ENCODE measurements around the gene LHX3.

LHX3 gene

GRCh38 chr9:136204838-136205706, at the start of gene LHX3:
TSS of gene LHX3 (minus strand) at chr9:136205128. CDS start at chr9:136205012, 116 bp downstream.
- in situ Hi-C loops (cut with HindIII; ENCODE audit: low sequenced_read_pairs): loop anchor here (5.0 kb wide), 1 partner anchor 48 kb away; no protein-coding TSS in a partner anchor
- no peak for TF ChIP-seq CTCF (IDR thresholded peaks at IDR 0.05; ENCODE audit: low read depth, low read length, missing control alignments)
- H3K4me3 ChIP-seq (ENCODE audit: low read depth, low read length): no peak within 1 kb of the TSS
- no peak for DNase-seq (ENCODE audit: low read depth)

- in situ Hi-C loops (cut with HindIII; ENCODE audit: low sequenced_read_pairs): no loop called here
- DNase-seq (ENCODE audit: low read depth): no peak
- no peak for TF ChIP-seq CTCF (IDR thresholded peaks at IDR 0.05; ENCODE audit: low read depth, low read length, missing control alignments)
- H3K4me3 ChIP-seq (ENCODE audit: low read depth, low read length): no peak overlapping the region
Measured at GRCh38 chr9:136253246-136254130, 48.6 kb upstream of the LHX3 start.

GRCh38 chr9:136252846-136253245, 47.9 kb upstream of the LHX3 start:
- H3K4me3 ChIP-seq (ENCODE audit: low read depth, low read length): no peak overlapping the region
- in situ Hi-C loops (cut with HindIII; ENCODE audit: low sequenced_read_pairs): no loop called here
- DNase-seq (ENCODE audit: low read depth): no peak
- TF ChIP-seq CTCF (IDR thresholded peaks at IDR 0.05; ENCODE audit: low read depth, low read length, missing control alignments): no peak

- H3K4me3 ChIP-seq (ENCODE audit: low read depth, low read length): no peak overlapping the region
- TF ChIP-seq CTCF (IDR thresholded peaks at IDR 0.05; ENCODE audit: low read depth, low read length, missing control alignments): no peak
- in situ Hi-C loops (cut with HindIII; ENCODE audit: low sequenced_read_pairs): no loop called here
Measured at GRCh38 chr9:136252281-136252680, 47.4 kb upstream of the LHX3 start.

GRCh38 chr9:136251264-136252115, 46.6 kb upstream of the LHX3 start:
- in situ Hi-C loops (cut with HindIII; ENCODE audit: low sequenced_read_pairs): no loop called here
- H3K4me3 ChIP-seq (ENCODE audit: low read depth, low read length): no peak overlapping the region
- TF ChIP-seq CTCF (IDR thresholded peaks at IDR 0.05; ENCODE audit: low read depth, low read length, missing control alignments): no peak
- DNase-seq (ENCODE audit: low read depth): no peak

More at GRCh38 chr9:136252281-136252680, 47.4 kb upstream of the LHX3 start:
- no peak for DNase-seq (ENCODE audit: low read depth)

- no peak for TF ChIP-seq CTCF (IDR thresholded peaks at IDR 0.05; ENCODE audit: low read depth, low read length, missing control alignments)
- in situ Hi-C loops (cut with HindIII; ENCODE audit: low sequenced_read_pairs): no loop called here
- no peak overlapping the region for H3K4me3 ChIP-seq (ENCODE audit: low read depth, low read length)
- no peak for DNase-seq (ENCODE audit: low read depth)
Measured at GRCh38 chr9:136250676-136251075, 45.7 kb upstream of the LHX3 start.

Measured in astrocyte of the cerebellum (primary cell).